GM12872 (cell line): Measurements from ENCODE around the gene OR2C3.

Source experiments
- CTCF ChIP-seq: IDR thresholded peaks from 3 replicates; pipeline ENCODE4 v1.5.1; 2011; ENCODE audit warnings: low read depth, mild to moderate bottlenecking, low read length, moderate library complexity; ENCODE audit not compliant: insufficient read depth

Gene OR2C3

GRCh38 chr1:247536340-247536739 is at the start of gene OR2C3:
Gene OR2C3 (minus strand): TSS chr1:247536440. CDS start chr1:247532511, 3,929 bp downstream.
- no peak for TF ChIP-seq CTCF

GRCh38 chr1:247578946-247579460 is 42.8 kb upstream of the OR2C3 start:
- TF ChIP-seq CTCF, result no peak

GRCh38 chr1:247576514-247576913 is 40.3 kb upstream of the OR2C3 start:
- TF ChIP-seq CTCF, result peak; percentile 34; the same call in 2 of the 3 replicates

- TF ChIP-seq CTCF, result no peak
Measured at GRCh38 chr1:247574664-247575063, 38.4 kb upstream of the OR2C3 start.

GRCh38 chr1:247574236-247574635 is 38.0 kb upstream of the OR2C3 start:
- no peak for TF ChIP-seq CTCF

- TF ChIP-seq CTCF, result no peak
Measured at GRCh38 chr1:247562198-247562597, 26.0 kb upstream of the OR2C3 start.

- no peak for TF ChIP-seq CTCF
Measured at GRCh38 chr1:247561711-247562110, 25.5 kb upstream of the OR2C3 start.
